Upper lobe of left lung (tissue), 4 donors: ENCODE data around the gene ITSN2.
"Not testable (repeated sequence)": the region's sequence is repeated elsewhere in the genome, so short reads cannot be mapped to it uniquely, and the experiment has no call there.

Source experiments
- CTCF ChIP-seq, 6 experiments: fragments of 450-650 bp in 4 of 6; fragments of 200-600 bp in 2 of 6; sonication (generic) in 2 of 6; IDR thresholded peaks; one replicate each; pipeline ENCODE4 v1.5.1; 2016 to 2019; ENCODE audit warnings: antibody characterized with exemption in 6 of 6
- EP300 ChIP-seq, 4 donors: sonication (generic); formaldehyde crosslinking; IDR thresholded peaks; one replicate each; pipeline ENCODE4 v1.5.1; 2017; ENCODE audit warnings: antibody characterized with exemption in 4 of 4, control low read depth in 2 of 4
- POLR2A ChIP-seq, 4 donors: fragments of 450-650 bp; IDR thresholded peaks; one replicate each; pipeline ENCODE4 v1.5.1; 2016 to 2017; ENCODE audit warnings: antibody characterized with exemption in 4 of 4, mild to moderate bottlenecking in 2 of 4

- TF ChIP-seq CTCF, POLR2A (IDR thresholded peaks at IDR 0.05): not testable (repeated sequence)
- peak in 1 of 4 donors; percentile 44 for TF ChIP-seq EP300 (IDR thresholded peaks at IDR 0.05)
Measured at GRCh38 chr2:24339098-24339497, 21.2 kb downstream of the ITSN2 start.
